ENCODE results near the gene RAD23A. TPM values are rescaled to one million over a fixed set of nuclear protein-coding genes. Genes with fewer than 3 reads are reported as not detected.
"Not testable (repeated sequence)": the region's sequence is repeated elsewhere in the genome, so short reads cannot be mapped to it uniquely, and the experiment has no call there.

Gene RAD23A
- total RNA-seq, 2 donors from 2014 or later, result 113 to 145 TPM

DNA sequence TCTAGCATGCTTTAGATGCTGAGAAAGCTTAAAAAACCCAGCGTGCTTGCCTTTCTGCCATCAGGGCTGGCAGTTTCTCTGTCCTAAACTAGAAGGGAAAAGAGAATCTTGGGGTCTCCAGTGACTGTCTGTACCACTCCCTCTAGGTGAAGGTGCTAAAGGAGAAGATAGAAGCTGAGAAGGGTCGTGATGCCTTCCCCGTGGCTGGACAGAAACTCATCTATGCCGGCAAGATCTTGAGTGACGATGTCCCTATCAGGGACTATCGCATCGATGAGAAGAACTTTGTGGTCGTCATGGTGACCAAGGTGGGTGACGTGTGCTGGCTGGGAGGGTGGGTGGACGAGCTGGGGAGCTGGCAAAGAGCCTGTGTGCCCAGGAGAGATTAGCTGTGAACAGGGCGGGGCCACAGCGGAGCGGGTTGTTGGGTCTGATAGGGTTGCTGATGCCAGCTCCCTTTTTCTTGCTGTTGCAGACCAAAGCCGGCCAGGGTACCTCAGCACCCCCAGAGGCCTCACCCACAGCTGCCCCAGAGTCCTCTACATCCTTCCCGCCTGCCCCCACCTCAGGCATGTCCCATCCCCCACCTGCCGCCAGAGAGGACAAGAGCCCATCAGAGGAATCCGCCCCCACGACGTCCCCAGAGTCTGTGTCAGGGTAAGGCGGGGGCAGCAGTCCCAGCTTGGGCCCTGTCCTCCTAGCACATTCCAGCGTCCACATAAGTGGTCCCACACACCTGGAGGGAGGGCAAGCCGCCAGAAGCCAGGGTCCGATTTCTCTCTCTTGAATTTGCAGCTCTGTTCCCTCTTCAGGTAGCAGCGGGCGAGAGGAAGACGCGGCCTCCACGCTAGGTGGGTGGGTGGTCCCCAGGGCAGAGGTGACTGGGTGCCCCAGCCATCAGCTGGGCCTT is 2.3 kb downstream of the RAD23A start:
- H3K36me3 ChIP-seq, result peaks cover 17 to 18% of the 10 kb centered on the region in 2 donors
- 84% methylated on average over 28 of the region's 28 CpGs for WGBS
- intact Hi-C loops (cut with DNase I), result no loop called here
- no peaks in the 10 kb centered on the region for H3K9me3 ChIP-seq
- no peaks in the 10 kb centered on the region for H3K27me3 ChIP-seq (replicated peaks; ENCODE audit: insufficient read depth)
- DNase-seq (ENCODE audit: low spot score), result no peak
- TF ChIP-seq POLR2A (IDR thresholded peaks at IDR 0.05) (no peak), POLR2AphosphoS5 (IDR thresholded peaks at IDR 0.05) (no peak)
- TF ChIP-seq, protein P1, sequence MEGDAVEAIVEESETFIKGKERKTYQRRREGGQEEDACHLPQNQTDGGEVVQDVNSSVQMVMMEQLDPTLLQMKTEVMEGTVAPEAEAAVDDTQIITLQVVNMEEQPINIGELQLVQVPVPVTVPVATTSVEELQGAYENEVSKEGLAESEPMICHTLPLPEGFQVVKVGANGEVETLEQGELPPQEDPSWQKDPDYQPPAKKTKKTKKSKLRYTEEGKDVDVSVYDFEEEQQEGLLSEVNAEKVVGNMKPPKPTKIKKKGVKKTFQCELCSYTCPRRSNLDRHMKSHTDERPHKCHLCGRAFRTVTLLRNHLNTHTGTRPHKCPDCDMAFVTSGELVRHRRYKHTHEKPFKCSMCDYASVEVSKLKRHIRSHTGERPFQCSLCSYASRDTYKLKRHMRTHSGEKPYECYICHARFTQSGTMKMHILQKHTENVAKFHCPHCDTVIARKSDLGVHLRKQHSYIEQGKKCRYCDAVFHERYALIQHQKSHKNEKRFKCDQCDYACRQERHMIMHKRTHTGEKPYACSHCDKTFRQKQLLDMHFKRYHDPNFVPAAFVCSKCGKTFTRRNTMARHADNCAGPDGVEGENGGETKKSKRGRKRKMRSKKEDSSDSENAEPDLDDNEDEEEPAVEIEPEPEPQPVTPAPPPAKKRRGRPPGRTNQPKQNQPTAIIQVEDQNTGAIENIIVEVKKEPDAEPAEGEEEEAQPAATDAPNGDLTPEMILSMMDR (IDR thresholded peaks at IDR 0.05), result no peak
- H3K4me1 ChIP-seq (replicated peaks), result peaks cover 13% of the 10 kb centered on the region
- H3K27ac ChIP-seq, result no peak overlapping the region
- no peak overlapping the region for H3K4me3 ChIP-seq

DNA sequence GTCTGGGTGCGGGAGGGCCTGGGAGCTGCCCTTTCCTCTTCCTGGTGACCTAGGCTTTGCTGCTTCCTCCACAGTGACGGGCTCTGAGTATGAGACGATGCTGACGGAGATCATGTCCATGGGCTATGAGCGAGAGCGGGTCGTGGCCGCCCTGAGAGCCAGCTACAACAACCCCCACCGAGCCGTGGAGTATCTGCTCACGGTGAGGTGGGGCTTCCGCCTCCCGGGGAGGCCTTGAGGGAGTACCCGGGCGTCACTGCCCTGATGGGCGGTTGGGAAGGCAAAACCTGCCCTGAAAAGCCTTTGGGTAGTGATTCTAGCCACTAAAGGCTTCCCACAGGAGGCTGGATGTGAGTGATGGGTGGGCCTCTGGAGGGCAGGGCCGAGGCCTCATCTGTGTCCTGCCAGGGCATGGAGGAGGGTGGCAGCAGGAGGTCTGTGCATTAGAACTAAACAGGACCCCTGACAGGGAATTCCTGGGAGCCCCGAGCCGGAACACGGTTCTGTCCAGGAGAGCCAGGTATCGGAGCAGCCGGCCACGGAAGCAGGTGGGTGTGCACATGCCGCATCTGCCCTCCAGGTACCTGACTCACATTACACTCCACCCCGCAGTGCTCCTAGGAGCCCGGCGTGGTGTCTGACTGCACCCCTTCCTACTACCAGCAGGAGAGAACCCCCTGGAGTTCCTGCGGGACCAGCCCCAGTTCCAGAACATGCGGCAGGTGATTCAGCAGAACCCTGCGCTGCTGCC is 3.1 kb downstream of the RAD23A start:
- H3K4me3 ChIP-seq, result no peak overlapping the region
- DNase-seq (ENCODE audit: low spot score), result no peak
- H3K27me3 ChIP-seq (replicated peaks; ENCODE audit: insufficient read depth), result no peaks in the 10 kb centered on the region
- peaks cover 7% of the 10 kb centered on the region for H3K4me1 ChIP-seq (replicated peaks)
- intact Hi-C loops (cut with DNase I), result no loop called here
- H3K36me3 ChIP-seq, result peaks cover 11 to 23% of the 10 kb centered on the region in 2 donors
- H3K27ac ChIP-seq, result no peak overlapping the region
- WGBS, result 90% methylated on average over 30 of the region's 30 CpGs
- TF ChIP-seq, protein P1 (IDR thresholded peaks at IDR 0.05), result no peak
- no peak for TF ChIP-seq POLR2A (IDR thresholded peaks at IDR 0.05)
- TF ChIP-seq POLR2AphosphoS5 (IDR thresholded peaks at IDR 0.05), result no peak
- H3K9me3 ChIP-seq, result no peaks in the 10 kb centered on the region

DNA sequence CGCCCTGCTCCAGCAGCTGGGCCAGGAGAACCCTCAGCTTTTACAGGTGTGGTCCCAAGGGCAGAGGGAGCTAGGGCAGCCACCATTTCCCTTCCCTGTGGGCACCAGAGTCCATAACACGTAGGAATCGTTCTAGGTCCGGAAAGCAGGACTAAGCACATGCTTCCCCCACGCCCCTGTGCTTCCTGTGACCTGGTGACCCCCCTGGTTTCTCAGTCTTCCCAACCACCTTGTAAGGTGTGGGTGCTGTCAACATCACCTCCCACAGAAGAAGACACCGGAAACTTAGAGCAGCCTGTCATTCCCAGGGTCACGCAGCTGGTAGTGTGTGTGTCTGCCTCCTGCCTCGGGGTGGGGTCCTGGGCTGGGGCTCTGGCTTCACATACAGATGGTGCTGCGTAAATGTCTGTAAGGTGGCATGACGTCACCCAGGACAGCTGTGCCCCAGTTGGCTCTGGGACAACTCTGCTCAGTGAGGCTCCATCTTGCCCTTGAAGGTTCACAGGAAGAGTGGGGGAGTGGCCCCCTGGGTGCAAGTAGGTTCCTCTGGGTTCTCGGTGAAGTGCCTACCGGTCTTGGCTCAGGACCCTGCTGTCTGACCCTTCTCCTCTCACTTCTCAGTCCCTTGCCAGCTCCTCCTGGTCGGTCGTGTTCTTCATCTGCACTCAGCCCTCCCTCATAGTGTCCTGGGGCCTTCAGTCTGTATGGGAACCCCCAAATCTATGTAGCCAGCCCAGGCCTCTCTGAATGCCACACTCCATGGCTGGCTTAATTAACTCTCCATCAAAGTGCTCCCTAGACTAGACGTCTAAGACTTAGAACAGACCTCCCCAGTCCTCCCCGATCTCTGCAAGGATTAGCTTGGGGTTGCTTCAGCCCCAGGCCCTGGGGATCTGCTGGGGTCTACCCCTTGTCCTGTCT is 4.0 kb downstream of the RAD23A start:
- Histone ChIP-seq H3K27ac (no peak overlapping the region), H3K4me1 (replicated peaks) (peaks cover 9% of the 10 kb centered on the region), H3K36me3 (peaks cover 11 to 32% of the 10 kb centered on the region in 2 donors), H3K9me3 (no peaks in the 10 kb centered on the region), H3K27me3 (replicated peaks; ENCODE audit: insufficient read depth) (no peaks in the 10 kb centered on the region), H3K4me3 (no peak overlapping the region)
- WGBS, result 80% methylated on average over 16 of the region's 16 CpGs
- intact Hi-C loops (cut with DNase I), result no loop called here
- TF ChIP-seq POLR2AphosphoS5 (IDR thresholded peaks at IDR 0.05), result no peak
- TF ChIP-seq, protein P1 (IDR thresholded peaks at IDR 0.05), result no peak
- TF ChIP-seq POLR2A (IDR thresholded peaks at IDR 0.05), result no peak
- no peak for DNase-seq (ENCODE audit: low spot score)

DNA sequence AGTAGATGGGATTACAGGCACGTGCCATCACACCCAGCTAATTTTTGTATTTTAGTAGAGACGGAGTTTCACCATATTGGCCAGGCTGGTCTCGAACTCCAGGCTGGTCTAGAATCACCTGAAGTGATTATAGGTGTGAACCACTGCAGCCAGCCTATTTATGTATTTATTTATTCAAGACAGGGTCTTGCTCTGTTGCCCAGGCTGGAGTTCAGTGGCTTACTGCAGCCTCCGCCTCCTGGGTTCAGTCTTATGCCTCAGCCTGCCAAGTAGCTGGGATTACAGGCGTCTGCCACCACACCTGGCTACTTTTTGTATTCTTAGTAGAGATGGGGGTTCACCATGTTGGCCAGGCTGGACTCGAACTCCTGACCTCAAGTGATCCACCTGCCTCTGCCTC is 6.4 kb downstream of the RAD23A start:
- H3K4me3 ChIP-seq; DNase-seq (ENCODE audit: low spot score); H3K27me3 ChIP-seq (replicated peaks; ENCODE audit: insufficient read depth); H3K4me1 ChIP-seq (replicated peaks); H3K9me3 ChIP-seq; intact Hi-C loops (cut with DNase I); H3K27ac ChIP-seq: not testable (repeated sequence)
- H3K36me3 ChIP-seq, result peaks cover 11 to 33% of the 10 kb centered on the region in 2 donors
- WGBS, result 92% methylated on average over 6 of the region's 6 CpGs

Data from prostate gland (tissue), 2 donors.